GM18502 (cell line): ENCODE data around the gene SEC31A.
"Not testable (repeated sequence)": the region's sequence is repeated elsewhere in the genome, so short reads cannot be mapped to it uniquely, and the experiment has no call there.

Experiments used
- ATAC-seq: cut with Tn5 transposase; IDR thresholded peaks from one replicate; pipeline ENCODE4 v1.9.1; 2021; ENCODE audit warnings: mild to moderate bottlenecking; ENCODE audit not compliant: unreplicated experiment, poor library complexity

The SEC31A gene

GRCh38 chr4:82893942-82894341 is 3.0 kb upstream of the SEC31A start:
- no peak for ATAC-seq

DNA sequence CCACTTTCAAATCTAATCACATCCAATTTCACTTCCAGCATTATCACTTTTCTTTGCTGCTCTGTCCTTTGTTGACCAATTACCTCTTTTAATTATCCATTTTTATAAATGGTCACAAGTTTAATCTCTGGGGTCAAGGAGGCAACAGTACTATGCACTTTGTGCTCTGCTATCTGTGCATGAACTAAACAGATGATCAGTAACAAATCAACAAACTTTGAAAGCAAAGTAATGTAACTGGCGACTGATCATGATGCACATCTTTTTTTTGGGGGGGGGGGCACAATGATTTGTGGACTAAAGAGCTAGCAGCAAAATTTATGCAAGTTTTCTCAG is 1.5 kb upstream of the SEC31A start:
- no peak for ATAC-seq

- ATAC-seq = peak; percentile 4
Measured at GRCh38 chr4:82891707-82892466, 934 bp upstream of the SEC31A start.

- no peak for ATAC-seq
Measured at GRCh38 chr4:82890528-82890900, 439 bp downstream of the SEC31A start.

- ATAC-seq = no peak
Measured at GRCh38 chr4:82889287-82889686, 1.7 kb downstream of the SEC31A start.

- ATAC-seq = no peak
Measured at GRCh38 chr4:82886147-82886942, 4.6 kb downstream of the SEC31A start.

DNA sequence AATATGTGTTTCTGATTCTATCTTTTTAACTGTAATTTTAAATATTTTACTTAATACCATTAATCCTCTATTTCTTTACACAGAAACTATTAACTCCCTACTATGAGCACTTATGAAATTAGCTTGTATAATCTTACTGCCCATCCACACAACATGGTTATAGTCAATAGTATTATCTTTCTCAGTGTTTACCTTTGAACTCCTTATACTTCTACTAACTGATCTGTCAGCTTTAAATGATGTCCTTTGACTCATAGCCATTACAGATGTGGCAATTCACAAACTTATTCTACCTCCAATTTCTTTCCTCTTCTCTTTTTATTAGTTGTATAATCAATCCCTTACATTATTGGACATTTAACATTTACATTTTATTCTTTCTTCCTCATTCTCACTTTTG is 5.5 kb downstream of the SEC31A start:
- no peak for ATAC-seq

GRCh38 chr4:82868572-82868971 is 22.4 kb downstream of the SEC31A start:
- ATAC-seq = no peak

DNA sequence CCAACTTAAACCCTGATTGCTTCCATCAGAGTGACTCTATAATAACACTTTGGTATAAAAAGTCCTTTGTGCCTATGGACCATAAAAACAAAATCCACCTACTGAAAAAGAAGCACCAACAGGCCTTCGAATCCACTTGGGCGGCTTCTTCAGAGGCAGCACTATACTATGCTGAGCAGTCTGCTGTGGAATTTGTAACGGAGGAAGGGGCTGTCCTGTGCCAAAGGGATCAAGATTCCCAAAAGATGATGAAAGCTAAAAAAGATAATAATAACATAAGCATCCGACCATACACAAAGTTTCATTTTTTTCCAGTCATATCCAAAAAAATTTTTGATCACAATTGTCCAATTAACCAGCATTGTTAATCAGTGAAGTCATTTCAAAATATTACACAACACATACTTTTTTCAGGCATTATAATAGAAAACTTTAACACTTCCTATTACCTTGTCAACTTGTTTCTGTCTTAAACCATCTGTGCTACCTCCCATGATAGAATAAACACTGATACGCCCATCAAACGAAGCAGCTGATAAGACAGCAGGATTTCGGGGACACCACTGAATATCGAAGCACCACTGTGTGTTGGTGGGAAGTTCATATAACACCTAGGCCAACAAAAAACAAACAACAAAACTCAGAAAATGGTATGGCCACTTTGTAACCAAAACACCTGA is 24.1 kb downstream of the SEC31A start:
- no peak for ATAC-seq

DNA sequence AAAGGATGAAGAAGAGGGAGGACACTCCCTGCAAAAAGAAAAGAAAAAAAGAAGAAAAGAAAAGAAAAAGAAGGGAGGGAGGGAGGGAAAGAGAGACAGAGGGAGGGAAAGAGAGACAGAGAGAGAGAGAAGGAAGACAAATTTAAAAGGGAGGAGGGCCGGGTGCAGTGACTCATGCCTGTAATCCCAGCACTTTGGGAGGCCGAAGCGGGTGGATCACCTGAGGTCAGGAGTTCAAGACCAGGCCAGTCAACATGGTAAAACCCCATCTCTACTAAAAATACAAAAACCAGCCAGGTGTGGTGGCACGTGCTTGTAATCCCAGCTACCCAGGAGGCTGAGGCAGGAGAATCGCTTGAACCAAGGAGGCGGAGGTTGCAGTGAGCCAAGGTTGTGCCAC is 24.9 kb downstream of the SEC31A start:
- not testable (repeated sequence) for ATAC-seq

GRCh38 chr4:82865592-82865991 is 25.4 kb downstream of the SEC31A start:
- no peak for ATAC-seq

GRCh38 chr4:82864336-82864979 is 26.5 kb downstream of the SEC31A start:
- no peak for ATAC-seq

DNA sequence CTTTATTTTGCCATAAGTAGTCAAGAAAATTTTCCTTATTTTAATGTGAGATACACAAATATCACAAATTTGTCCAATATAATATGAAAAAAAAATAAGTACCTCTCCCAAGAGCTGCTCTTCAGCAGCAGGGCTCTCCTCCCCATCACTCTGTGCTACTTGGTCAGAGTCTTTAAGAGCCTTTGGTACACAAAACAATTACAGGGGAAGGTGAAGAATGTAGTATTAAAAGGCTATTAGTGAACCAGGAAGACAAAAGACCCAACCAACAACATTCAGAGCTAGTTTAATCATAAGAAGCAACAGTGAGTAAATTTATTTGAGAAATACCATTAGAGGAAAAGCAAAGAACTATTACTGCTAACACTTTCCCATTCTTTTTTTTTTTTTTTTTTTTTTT is 29.4 kb downstream of the SEC31A start:
- no peak for ATAC-seq

DNA sequence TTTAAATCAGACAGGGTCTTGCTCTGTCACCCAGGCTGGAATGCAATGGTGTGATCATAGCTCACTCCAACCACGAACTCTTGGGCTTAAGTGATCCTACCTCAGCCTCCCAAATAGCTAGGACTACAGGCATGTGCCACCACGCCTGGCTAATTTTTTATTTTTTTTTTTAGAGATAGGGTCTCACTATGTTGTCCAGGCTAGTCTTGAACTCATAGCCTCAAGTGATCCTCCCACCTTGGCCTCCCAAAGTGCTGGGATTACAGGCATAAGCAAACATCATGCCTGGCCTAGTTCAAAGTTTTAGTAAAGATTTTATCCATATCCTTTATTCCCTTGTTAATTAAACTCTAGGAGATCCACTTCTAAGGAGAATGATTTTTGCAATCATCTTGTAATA is 30.5 kb downstream of the SEC31A start:
- ATAC-seq = not testable (repeated sequence)

DNA sequence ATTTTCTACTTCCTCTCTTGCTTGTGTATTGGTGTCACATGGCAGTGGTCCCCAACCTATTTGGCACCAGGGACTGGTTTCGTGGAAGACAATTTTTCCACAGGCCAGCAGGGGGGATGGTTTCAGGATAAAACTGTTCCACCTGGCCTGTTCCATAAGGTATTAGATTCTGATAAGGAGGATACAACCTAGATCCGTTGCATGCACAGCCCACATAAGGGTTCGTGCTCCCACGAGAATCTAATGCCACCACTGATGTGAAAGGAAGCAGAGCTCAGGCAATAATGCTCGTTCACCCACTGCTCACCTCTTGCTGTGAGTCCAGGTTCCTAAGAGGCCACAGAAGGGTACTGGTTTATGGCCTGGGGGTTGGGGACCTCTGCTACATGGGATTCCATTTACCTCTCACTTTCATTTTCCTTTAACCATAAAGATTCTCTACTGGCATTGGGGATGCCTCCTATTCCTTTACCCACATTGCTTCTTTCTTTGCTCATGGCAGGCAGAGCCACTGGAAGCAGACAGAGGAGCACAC is 38.1 kb downstream of the SEC31A start:
- ATAC-seq = no peak

- no peak for ATAC-seq
Measured at GRCh38 chr4:82851885-82852750, 38.8 kb downstream of the SEC31A start.

DNA sequence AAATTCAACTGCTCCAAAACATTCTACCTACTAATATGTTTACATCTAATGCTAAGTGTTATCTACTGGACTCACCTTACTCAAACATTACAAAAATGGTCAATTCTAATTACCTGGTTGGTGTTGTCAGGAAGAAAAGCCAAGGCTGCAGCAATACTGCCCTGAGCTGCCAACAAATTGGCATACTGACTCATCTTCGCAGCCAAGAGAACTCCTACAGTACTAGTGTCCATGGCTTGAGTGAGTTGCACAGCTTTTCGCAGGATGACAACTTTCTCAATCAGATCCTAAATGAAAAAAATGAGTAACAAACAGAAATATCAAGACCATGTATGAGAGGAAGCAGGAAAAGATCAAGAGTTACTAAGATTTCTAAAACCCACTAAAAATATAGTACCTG is 39.6 kb downstream of the SEC31A start:
- ATAC-seq = no peak

DNA sequence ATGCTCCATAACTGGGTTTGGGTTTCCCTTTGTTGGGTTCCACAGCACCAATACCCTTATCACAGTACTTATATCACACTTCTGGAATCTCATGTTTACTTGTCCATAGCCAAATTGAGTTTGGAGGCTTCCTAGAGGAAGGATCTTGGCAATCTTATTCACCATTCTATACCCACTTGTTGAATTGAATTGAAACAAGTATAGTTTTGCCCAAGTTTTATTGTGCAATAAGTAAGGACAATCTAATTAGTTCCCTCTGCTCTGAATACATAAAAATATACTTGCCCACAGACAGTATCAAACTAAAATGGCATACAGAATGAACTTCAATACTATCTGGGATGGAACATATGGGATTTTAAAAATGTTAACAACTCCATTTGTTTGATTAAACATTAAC is 40.3 kb downstream of the SEC31A start:
- no peak for ATAC-seq

GRCh38 chr4:82848706-82849105 is 42.2 kb downstream of the SEC31A start:
- ATAC-seq = no peak

- ATAC-seq = no peak
Measured at GRCh38 chr4:82842593-82842992, 48.4 kb downstream of the SEC31A start.
